ENCODE measurements around the gene HS3ST3B1. TPM values are rescaled to one million over a fixed set of nuclear protein-coding genes. Genes with fewer than 3 reads are reported as not detected.

Gene HS3ST3B1
- total RNA-seq, 1 donor from 2014 or later, result 8.7 TPM

DNA sequence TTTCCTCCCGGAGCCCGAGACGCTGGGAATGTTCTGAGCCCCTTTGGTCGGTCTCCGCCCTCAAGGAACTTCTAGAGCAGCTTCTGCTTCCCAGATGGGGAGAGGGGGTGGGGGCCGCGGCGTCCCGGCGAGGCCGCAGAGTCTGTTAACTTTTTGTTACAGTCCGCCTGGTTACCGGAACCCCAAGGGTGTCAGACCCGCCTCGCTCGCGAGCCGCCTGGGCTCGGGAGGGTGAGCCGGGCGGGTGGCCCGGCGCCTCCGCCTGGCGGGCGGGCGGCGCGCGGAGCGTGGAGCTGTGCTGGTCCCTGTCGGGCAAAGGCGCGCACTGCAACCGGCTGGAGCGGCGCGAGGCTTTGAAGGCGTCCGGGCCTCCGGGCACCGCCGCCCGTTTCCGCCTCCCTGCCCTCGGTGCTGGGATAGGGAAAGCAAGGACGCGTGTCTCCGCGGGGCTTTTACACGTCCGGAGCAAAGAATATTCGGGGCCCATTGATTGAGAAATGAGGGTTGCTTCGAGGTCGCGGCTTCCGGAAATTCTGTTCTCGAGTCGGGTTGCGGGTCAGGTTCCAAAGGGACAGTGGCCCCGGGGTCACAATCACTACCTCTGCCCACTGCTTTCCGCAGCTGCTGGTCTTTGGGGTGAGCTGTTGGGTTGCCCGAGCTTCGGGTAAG, 1.7 kb downstream of the HS3ST3B1 start:
- Mint-ChIP-seq H3K4me3 (ENCODE audit: unreplicated experiment) (peak overlapping the region; percentile 94), H3K9me3 (ENCODE audit: unreplicated experiment) (no peaks in the 10 kb centered on the region), H3K27me3 (ENCODE audit: low read depth, unreplicated experiment) (peaks cover 15% of the 10 kb centered on the region), H3K4me1 (ENCODE audit: low read depth, unreplicated experiment) (peaks cover 26% of the 10 kb centered on the region), H3K36me3 (ENCODE audit: low read depth, unreplicated experiment) (peaks cover 2% of the 10 kb centered on the region), H3K27ac (ENCODE audit: unreplicated experiment) (peak overlapping the region; percentile 69)
- Histone ChIP-seq H3K27me3 (ENCODE audit: insufficient read depth, low read length) (peaks cover 5% of the 10 kb centered on the region), H3K79me2 (ENCODE audit: insufficient read depth, low read length) (peaks cover 64% of the 10 kb centered on the region), H2AFZ (ENCODE audit: low read depth, low read length) (peak overlapping the region; percentile 74), H3K4me3 (ENCODE audit: insufficient read depth, low read depth, low read length) (peak overlapping the region; percentile 91), H3K36me3 (ENCODE audit: insufficient read depth, low read length) (no peaks in the 10 kb centered on the region), H3K4me1 (ENCODE audit: insufficient read depth, low read length) (peaks cover 46% of the 10 kb centered on the region), H4K20me1 (ENCODE audit: insufficient read depth, low read length) (peaks cover 44% of the 10 kb centered on the region), H3K27ac (ENCODE audit: low read depth, low read length) (peak overlapping the region; percentile 76), H3K9me3 (ENCODE audit: insufficient read depth, low read depth, low read length) (no peaks in the 10 kb centered on the region), H3K4me2 (ENCODE audit: low read length) (peak overlapping the region; percentile 90), H3K9ac (ENCODE audit: low read length) (peak overlapping the region; percentile 88)
- FAIRE-seq (no peak), DNase-seq (ENCODE audit: low read depth) (peak; percentile 63)
- TF ChIP-seq, protein P1, sequence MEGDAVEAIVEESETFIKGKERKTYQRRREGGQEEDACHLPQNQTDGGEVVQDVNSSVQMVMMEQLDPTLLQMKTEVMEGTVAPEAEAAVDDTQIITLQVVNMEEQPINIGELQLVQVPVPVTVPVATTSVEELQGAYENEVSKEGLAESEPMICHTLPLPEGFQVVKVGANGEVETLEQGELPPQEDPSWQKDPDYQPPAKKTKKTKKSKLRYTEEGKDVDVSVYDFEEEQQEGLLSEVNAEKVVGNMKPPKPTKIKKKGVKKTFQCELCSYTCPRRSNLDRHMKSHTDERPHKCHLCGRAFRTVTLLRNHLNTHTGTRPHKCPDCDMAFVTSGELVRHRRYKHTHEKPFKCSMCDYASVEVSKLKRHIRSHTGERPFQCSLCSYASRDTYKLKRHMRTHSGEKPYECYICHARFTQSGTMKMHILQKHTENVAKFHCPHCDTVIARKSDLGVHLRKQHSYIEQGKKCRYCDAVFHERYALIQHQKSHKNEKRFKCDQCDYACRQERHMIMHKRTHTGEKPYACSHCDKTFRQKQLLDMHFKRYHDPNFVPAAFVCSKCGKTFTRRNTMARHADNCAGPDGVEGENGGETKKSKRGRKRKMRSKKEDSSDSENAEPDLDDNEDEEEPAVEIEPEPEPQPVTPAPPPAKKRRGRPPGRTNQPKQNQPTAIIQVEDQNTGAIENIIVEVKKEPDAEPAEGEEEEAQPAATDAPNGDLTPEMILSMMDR (IDR thresholded peaks at IDR 0.05; ENCODE audit: insufficient read depth, low read depth, low read length), result peak; percentile 47
- TF ChIP-seq EZH2 (IDR thresholded peaks at IDR 0.05; ENCODE audit: insufficient read depth, low read length), result no peak

DNA sequence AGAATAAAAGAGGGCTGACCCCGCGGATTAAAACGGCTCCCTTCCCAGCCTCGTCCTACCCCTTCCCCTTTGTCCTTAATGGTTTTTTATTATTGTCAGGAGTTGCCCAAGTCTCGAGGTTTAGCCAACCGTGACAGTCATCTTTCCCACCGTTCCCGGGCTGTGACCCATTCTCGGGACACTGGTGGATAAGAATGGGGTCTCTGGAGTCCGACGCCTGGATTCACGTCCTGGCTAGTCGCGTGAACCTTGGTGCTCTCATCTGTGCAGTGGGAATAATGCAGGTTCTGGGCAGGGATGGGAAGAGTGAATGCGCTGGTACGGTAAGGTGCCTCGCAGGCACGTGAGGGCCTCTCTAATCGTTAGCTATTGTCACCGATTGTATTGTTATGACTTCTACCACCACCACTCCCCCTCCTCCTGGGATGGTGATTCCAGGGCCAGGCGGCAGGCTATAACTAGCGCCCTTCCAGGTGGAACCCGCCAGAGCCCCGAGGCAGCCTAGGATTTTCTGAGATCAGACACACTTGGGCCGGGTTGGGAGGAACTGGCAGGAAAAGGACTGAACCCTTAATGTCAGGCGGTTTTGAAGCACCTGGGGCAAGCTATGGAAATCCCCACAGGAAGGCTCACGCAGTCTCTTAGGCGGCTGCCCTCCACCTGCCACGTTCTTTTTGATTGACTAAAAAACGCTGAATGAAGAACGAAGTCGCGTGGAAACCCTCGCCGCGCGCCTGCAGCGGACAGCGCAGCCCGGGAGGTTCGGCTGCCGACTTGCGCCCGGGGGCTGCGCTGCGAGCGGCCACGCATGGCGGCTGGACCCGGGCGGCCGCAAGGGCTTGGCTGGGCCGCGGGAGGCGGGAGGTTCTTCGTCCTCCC, 2.7 kb downstream of the HS3ST3B1 start:
- H3K4me1 Mint-ChIP-seq (ENCODE audit: low read depth, unreplicated experiment), result peaks cover 32% of the 10 kb centered on the region
- H3K27me3 Mint-ChIP-seq (ENCODE audit: low read depth, unreplicated experiment), result peaks cover 15% of the 10 kb centered on the region
- DNase-seq (ENCODE audit: low read depth), result no peak
- H2AFZ ChIP-seq (ENCODE audit: low read depth, low read length), result no peak overlapping the region
- peak overlapping the region; percentile 91 for H3K4me3 ChIP-seq (ENCODE audit: insufficient read depth, low read depth, low read length)
- H3K4me1 ChIP-seq (ENCODE audit: insufficient read depth, low read length), result peaks cover 53% of the 10 kb centered on the region
- peaks cover 2% of the 10 kb centered on the region for H3K36me3 Mint-ChIP-seq (ENCODE audit: low read depth, unreplicated experiment)
- no peak for FAIRE-seq
- peak overlapping the region; percentile 88 for H3K4me3 Mint-ChIP-seq (ENCODE audit: unreplicated experiment)
- peak overlapping the region; percentile 88 for H3K9ac ChIP-seq (ENCODE audit: low read length)
- no peaks in the 10 kb centered on the region for H3K27me3 ChIP-seq (ENCODE audit: insufficient read depth, low read length)
- peak overlapping the region; percentile 76 for H3K27ac ChIP-seq (ENCODE audit: low read depth, low read length)
- no peaks in the 10 kb centered on the region for H3K9me3 Mint-ChIP-seq (ENCODE audit: unreplicated experiment)
- H4K20me1 ChIP-seq (ENCODE audit: insufficient read depth, low read length), result peaks cover 44% of the 10 kb centered on the region
- no peaks in the 10 kb centered on the region for H3K36me3 ChIP-seq (ENCODE audit: insufficient read depth, low read length)
- peak overlapping the region; percentile 90 for H3K4me2 ChIP-seq (ENCODE audit: low read length)
- H3K9me3 ChIP-seq (ENCODE audit: insufficient read depth, low read depth, low read length), result no peaks in the 10 kb centered on the region
- no peak overlapping the region for H3K27ac Mint-ChIP-seq (ENCODE audit: unreplicated experiment)
- TF ChIP-seq, protein P1 (IDR thresholded peaks at IDR 0.05; ENCODE audit: insufficient read depth, low read depth, low read length), result no peak
- TF ChIP-seq EZH2 (IDR thresholded peaks at IDR 0.05; ENCODE audit: insufficient read depth, low read length), result no peak
- H3K79me2 ChIP-seq (ENCODE audit: insufficient read depth, low read length), result peaks cover 69% of the 10 kb centered on the region

Measured in astrocyte (in vitro differentiated cells and primary cell).